Skeletal muscle satellite cell (primary cell): ENCODE data around the gene POC1A.

Experiments
- H3K27me3 ChIP-seq: 2 replicates; pipeline ENCODE4 v1.7.0; 2013; ENCODE audit warnings: low read length; ENCODE audit not compliant: control insufficient read depth, insufficient read depth
- H3K36me3 ChIP-seq: 2 replicates; pipeline ENCODE4 v1.7.0; 2013; ENCODE audit warnings: mild to moderate bottlenecking, control low read depth, low read length; ENCODE audit not compliant: insufficient read depth
- H3K4me1 ChIP-seq: 2 replicates; pipeline ENCODE4 v1.7.0; 2013; ENCODE audit warnings: low read length; ENCODE audit not compliant: control insufficient read depth, insufficient read depth
- H3K4me2 ChIP-seq: 2 replicates; pipeline ENCODE4 v1.7.0; 2013; ENCODE audit warnings: mild to moderate bottlenecking, low read length
- H3K4me3 ChIP-seq: 2 replicates; pipeline ENCODE4 v1.7.0; 2013; ENCODE audit warnings: low read length
- H3K9ac ChIP-seq: 2 replicates; pipeline ENCODE4 v1.7.0; 2013; ENCODE audit warnings: mild to moderate bottlenecking, low read depth, low read length, moderate library complexity
- H3K9me3 ChIP-seq: replicated peaks from 2 replicates; pipeline ENCODE4 v1.7.0; 2013; ENCODE audit warnings: mild to moderate bottlenecking, control low read depth, low read length

Gene POC1A

GRCh38 chr3:52124126-52124525 lies 30.1 kb downstream of the POC1A start:
- no peaks in the 10 kb centered on the region for H3K36me3 ChIP-seq
- peaks cover 13% of the 10 kb centered on the region for H3K4me1 ChIP-seq
- no peak overlapping the region for H3K4me2 ChIP-seq
- H3K9me3 ChIP-seq: no peaks in the 10 kb centered on the region
- no peak overlapping the region for H3K4me3 ChIP-seq
- no peaks in the 10 kb centered on the region for H3K27me3 ChIP-seq
- no peak overlapping the region for H3K9ac ChIP-seq

DNA sequence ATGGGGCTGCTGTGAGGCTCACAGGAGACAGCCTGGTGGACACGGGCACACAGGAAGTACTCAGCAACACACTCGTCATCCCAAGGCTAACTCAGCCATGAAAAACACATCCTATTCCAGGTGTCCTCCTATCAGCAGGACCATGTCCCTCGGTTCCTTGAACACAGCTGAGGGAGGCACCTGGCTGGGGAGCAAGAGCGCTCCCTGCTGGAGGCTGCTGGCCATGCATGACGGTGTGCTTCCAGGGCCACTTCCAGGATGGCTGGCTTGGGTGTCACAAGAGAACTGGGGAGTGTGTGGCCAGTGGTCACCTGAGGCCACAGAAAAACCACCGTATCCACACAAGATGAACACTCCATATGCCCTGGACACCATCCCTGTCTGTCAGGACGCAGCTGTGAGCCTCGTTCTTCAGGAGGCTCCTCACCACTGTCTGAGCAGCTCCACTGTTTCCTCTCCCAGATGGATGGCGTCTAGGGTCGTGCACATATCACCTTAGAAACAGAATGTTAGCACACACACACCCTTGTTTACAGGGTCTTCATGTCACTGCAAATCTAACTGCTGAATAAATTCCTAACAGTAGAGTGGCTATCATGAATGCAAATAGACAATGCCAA lies 31.0 kb downstream of the POC1A start:
- H3K9me3 ChIP-seq: no peaks in the 10 kb centered on the region
- H3K4me2 ChIP-seq: no peak overlapping the region
- no peak overlapping the region for H3K9ac ChIP-seq
- H3K27me3 ChIP-seq: no peaks in the 10 kb centered on the region
- H3K4me1 ChIP-seq: peaks cover 13% of the 10 kb centered on the region
- H3K36me3 ChIP-seq: no peaks in the 10 kb centered on the region
- H3K4me3 ChIP-seq: no peak overlapping the region

DNA sequence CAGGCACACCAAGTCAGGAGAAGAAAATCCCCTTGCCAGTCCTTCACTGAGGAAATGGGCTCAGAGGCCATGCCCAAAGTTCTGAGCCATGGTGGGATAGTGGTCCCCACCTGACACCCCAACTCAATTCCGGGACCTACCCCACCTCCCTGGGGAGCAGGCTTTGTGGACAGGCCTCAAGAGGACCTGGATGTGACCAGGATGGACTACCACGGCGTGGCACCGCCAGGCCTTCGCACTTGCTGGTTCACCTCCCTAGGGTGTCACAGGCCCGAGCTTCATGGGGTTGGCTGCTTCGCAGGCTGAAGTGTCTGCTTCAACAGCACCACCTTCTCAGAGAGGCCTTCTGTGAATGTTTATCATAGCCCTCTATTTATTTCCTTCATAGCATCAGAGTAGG lies 31.7 kb downstream of the POC1A start:
- Histone ChIP-seq H3K9me3 (no peaks in the 10 kb centered on the region), H3K27me3 (no peaks in the 10 kb centered on the region), H3K4me3 (no peak overlapping the region), H3K4me2 (no peak overlapping the region), H3K9ac (no peak overlapping the region), H3K36me3 (no peaks in the 10 kb centered on the region), H3K4me1 (peaks cover 11% of the 10 kb centered on the region)

GRCh38 chr3:52121813-52122212 lies 32.4 kb downstream of the POC1A start:
- H3K9ac ChIP-seq: no peak overlapping the region

GRCh38 chr3:52121464-52121805 lies 32.8 kb downstream of the POC1A start:
- Histone ChIP-seq H3K9ac (no peak overlapping the region), H3K27me3 (no peaks in the 10 kb centered on the region), H3K4me1 (peaks cover 8% of the 10 kb centered on the region)

More at GRCh38 chr3:52121813-52122212, 32.4 kb downstream of the POC1A start:
- H3K4me2 ChIP-seq: no peak overlapping the region
- H3K4me3 ChIP-seq: no peak overlapping the region
- peaks cover 11% of the 10 kb centered on the region for H3K4me1 ChIP-seq
- no peaks in the 10 kb centered on the region for H3K9me3 ChIP-seq
- no peaks in the 10 kb centered on the region for H3K27me3 ChIP-seq
- no peaks in the 10 kb centered on the region for H3K36me3 ChIP-seq

GRCh38 chr3:52120556-52121463 lies 33.4 kb downstream of the POC1A start:
- H3K4me2 ChIP-seq: no peak overlapping the region
- no peaks in the 10 kb centered on the region for H3K9me3 ChIP-seq
- peaks cover 1% of the 10 kb centered on the region for H3K4me1 ChIP-seq
- no peaks in the 10 kb centered on the region for H3K27me3 ChIP-seq
- H3K36me3 ChIP-seq: no peaks in the 10 kb centered on the region
- no peak overlapping the region for H3K9ac ChIP-seq
- no peak overlapping the region for H3K4me3 ChIP-seq

More at GRCh38 chr3:52121464-52121805, 32.8 kb downstream of the POC1A start:
- no peaks in the 10 kb centered on the region for H3K9me3 ChIP-seq
- no peak overlapping the region for H3K4me2 ChIP-seq
- no peaks in the 10 kb centered on the region for H3K36me3 ChIP-seq
- H3K4me3 ChIP-seq: no peak overlapping the region

GRCh38 chr3:52119826-52120225 lies 34.4 kb downstream of the POC1A start:
- Histone ChIP-seq H3K27me3 (no peaks in the 10 kb centered on the region), H3K9ac (no peak overlapping the region), H3K36me3 (no peaks in the 10 kb centered on the region), H3K9me3 (no peaks in the 10 kb centered on the region), H3K4me2 (no peak overlapping the region), H3K4me1 (no peaks in the 10 kb centered on the region), H3K4me3 (no peak overlapping the region)

DNA sequence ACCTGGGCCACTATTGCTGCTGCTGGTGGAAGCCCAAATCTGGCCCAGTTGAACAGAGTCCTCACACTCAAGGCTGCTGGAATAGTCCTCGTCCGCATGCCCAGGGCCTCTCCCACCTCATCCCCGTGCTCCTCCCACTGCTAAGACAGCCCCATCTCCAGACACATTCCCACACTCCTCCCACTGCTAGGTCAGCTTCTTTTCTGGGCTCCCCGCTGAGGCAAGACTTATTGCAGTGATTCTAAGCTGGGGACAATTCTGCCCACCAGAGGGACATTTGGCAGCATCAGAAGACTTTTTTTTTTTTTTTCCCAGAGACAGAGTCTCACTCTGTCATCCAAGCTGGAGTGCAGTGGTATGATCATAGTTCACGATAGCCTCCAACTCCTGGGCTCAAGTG lies 35.1 kb downstream of the POC1A start:
- Histone ChIP-seq H3K9ac (no peak overlapping the region), H3K4me1 (no peaks in the 10 kb centered on the region), H3K4me2 (no peak overlapping the region), H3K9me3 (no peaks in the 10 kb centered on the region), H3K36me3 (no peaks in the 10 kb centered on the region), H3K27me3 (no peaks in the 10 kb centered on the region), H3K4me3 (no peak overlapping the region)

DNA sequence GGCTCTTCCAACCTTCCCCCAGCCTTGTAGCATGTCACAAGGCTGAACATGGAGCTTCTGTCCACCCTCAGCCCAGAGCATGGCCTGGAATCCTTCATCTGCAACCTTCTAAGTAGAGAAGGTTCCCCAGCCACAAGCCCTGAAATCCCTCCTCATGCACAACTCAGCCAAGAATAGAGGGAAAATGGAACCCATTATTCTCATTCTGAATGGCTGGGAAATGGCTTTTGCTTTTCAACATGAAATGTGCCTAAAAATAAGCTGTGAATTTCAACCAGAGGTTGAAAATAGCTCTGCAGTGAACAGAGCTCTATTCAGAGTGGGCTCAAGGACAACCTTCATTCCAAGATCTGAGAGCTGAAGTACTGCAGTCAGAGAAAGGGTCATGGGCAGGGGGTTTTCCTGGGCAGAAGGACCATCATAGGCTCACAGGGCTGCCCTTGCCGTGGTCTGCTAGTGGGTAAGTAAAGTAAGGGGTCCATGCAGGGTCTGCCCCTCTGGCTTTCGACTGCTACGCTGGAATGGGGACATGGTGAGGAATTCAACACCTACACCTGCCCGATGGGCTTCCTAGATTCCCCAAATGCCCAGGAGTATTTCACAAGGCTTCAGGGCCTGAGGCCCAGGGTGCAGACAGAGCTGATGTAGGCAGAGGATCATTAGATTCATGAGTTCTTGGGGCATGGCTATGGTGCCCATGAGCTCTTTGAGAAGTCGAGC lies 35.9 kb downstream of the POC1A start:
- no peaks in the 10 kb centered on the region for H3K27me3 ChIP-seq
- H3K9ac ChIP-seq: no peak overlapping the region
- no peak overlapping the region for H3K4me2 ChIP-seq
- no peaks in the 10 kb centered on the region for H3K9me3 ChIP-seq
- H3K4me3 ChIP-seq: no peak overlapping the region
- H3K4me1 ChIP-seq: no peaks in the 10 kb centered on the region
- H3K36me3 ChIP-seq: no peaks in the 10 kb centered on the region

DNA sequence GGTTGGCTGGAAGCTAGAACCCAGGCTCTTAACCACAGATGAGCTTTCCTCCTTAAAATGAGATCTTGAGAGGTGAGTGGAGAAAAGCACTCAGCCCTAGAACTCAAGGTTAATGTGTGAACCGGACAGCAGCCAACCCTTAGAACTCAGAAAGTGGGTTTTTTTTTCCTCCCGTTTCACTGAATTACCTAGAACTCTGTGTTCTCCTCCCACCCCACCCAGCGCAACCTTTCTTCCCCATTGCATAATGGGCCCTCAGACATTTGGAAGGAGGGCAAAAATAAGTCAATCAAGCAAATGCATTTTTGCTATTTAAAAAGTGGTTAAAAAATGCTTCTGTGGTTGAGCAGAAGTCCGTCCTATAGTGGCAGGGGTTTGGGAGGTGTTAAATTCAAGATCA lies 36.7 kb downstream of the POC1A start:
- Histone ChIP-seq H3K4me2 (no peak overlapping the region), H3K36me3 (no peaks in the 10 kb centered on the region), H3K9ac (no peak overlapping the region)

DNA sequence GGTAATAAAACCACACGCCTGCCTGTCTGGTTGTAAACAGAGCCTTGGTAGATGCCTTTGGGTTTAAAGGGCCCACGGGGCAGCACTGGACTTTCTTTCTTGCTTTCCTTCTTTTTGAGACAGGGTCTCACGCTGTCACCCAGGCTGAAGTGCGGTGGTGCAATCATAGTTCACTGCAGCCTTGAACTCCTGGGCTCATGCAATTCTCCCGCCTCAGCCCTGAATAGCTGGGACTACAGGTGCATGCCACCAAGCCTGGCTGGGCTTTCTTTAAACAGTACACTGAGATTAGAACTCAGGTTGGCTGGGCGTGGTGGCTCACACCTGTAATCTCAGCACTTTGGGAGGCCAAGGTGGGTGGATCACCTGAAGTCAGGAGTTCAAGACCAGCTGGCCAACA lies 42.2 kb downstream of the POC1A start:
- no peaks in the 10 kb centered on the region for H3K4me1 ChIP-seq
- no peak overlapping the region for H3K9ac ChIP-seq
- no peaks in the 10 kb centered on the region for H3K27me3 ChIP-seq
- no peak overlapping the region for H3K4me2 ChIP-seq
- no peaks in the 10 kb centered on the region for H3K36me3 ChIP-seq
- H3K9me3 ChIP-seq: no peaks in the 10 kb centered on the region
- no peak overlapping the region for H3K4me3 ChIP-seq

More for the DNA sequence above, 36.7 kb downstream of the POC1A start:
- Histone ChIP-seq H3K9me3 (no peaks in the 10 kb centered on the region), H3K4me3 (no peak overlapping the region), H3K4me1 (no peaks in the 10 kb centered on the region), H3K27me3 (no peaks in the 10 kb centered on the region)
